Measurements from ENCODE around the gene C14orf93. TPM values are rescaled to one million over a fixed set of nuclear protein-coding genes. Genes with fewer than 3 reads are reported as not detected.

The C14orf93 gene
- total RNA-seq, 1 donor from 2014 or later = 15.4 TPM

GRCh38 chr14:23047034-23047634 lies 37.2 kb upstream of the C14orf93 start:
- H3K27ac Mint-ChIP-seq = no peak overlapping the region

GRCh38 chr14:23045419-23046357 lies 35.7 kb upstream of the C14orf93 start:
- peak overlapping the region; percentile 10 for H3K27ac Mint-ChIP-seq
- peaks cover 2% of the 10 kb centered on the region for H3K4me1 Mint-ChIP-seq (ENCODE audit: low read depth)
- H3K4me3 Mint-ChIP-seq (ENCODE audit: low read depth) = no peak overlapping the region
- H3K36me3 Mint-ChIP-seq (ENCODE audit: insufficient read depth) = peaks cover 4% of the 10 kb centered on the region
- DNase-seq (ENCODE audit: low spot score, unreplicated experiment) = no peak
- peaks cover 7% of the 10 kb centered on the region for H3K27me3 Mint-ChIP-seq
- TF ChIP-seq CTCF (IDR thresholded peaks at IDR 0.05; ENCODE audit: unreplicated experiment) = no peak
- H3K9me3 Mint-ChIP-seq (ENCODE audit: low read depth) = no peaks in the 10 kb centered on the region

More at GRCh38 chr14:23047034-23047634, 37.2 kb upstream of the C14orf93 start:
- H3K36me3 Mint-ChIP-seq (ENCODE audit: insufficient read depth) = peaks cover 4% of the 10 kb centered on the region
- H3K4me3 Mint-ChIP-seq (ENCODE audit: low read depth) = no peak overlapping the region
- H3K27me3 Mint-ChIP-seq = peaks cover 7% of the 10 kb centered on the region
- H3K4me1 Mint-ChIP-seq (ENCODE audit: low read depth) = peaks cover 2% of the 10 kb centered on the region
- no peak for DNase-seq (ENCODE audit: low spot score, unreplicated experiment)
- TF ChIP-seq CTCF (IDR thresholded peaks at IDR 0.05; ENCODE audit: unreplicated experiment) = no peak
- no peaks in the 10 kb centered on the region for H3K9me3 Mint-ChIP-seq (ENCODE audit: low read depth)

- Mint-ChIP-seq H3K4me1 (ENCODE audit: low read depth) (peaks cover 2% of the 10 kb centered on the region), H3K36me3 (ENCODE audit: insufficient read depth) (peaks cover 4% of the 10 kb centered on the region), H3K9me3 (ENCODE audit: low read depth) (no peaks in the 10 kb centered on the region), H3K27me3 (peaks cover 7% of the 10 kb centered on the region), H3K27ac (no peak overlapping the region), H3K4me3 (ENCODE audit: low read depth) (no peak overlapping the region)
- TF ChIP-seq CTCF (IDR thresholded peaks at IDR 0.05; ENCODE audit: unreplicated experiment) = no peak
- no peak for DNase-seq (ENCODE audit: low spot score, unreplicated experiment)
Observed at GRCh38 chr14:23044840-23045239, 34.9 kb upstream of the C14orf93 start.

- Mint-ChIP-seq H3K4me3 (ENCODE audit: low read depth) (no peak overlapping the region), H3K27ac (no peak overlapping the region), H3K9me3 (ENCODE audit: low read depth) (no peaks in the 10 kb centered on the region), H3K36me3 (ENCODE audit: insufficient read depth) (peaks cover 4% of the 10 kb centered on the region), H3K4me1 (ENCODE audit: low read depth) (peaks cover 2% of the 10 kb centered on the region), H3K27me3 (peaks cover 7% of the 10 kb centered on the region)
- no peak for DNase-seq (ENCODE audit: low spot score, unreplicated experiment)
- TF ChIP-seq CTCF (IDR thresholded peaks at IDR 0.05; ENCODE audit: unreplicated experiment) = no peak
Observed at GRCh38 chr14:23043754-23044153, 33.8 kb upstream of the C14orf93 start.

GRCh38 chr14:23043145-23043544 lies 33.2 kb upstream of the C14orf93 start:
- Mint-ChIP-seq H3K36me3 (ENCODE audit: insufficient read depth) (peaks cover 4% of the 10 kb centered on the region), H3K9me3 (ENCODE audit: low read depth) (no peaks in the 10 kb centered on the region), H3K4me1 (ENCODE audit: low read depth) (peaks cover 2% of the 10 kb centered on the region), H3K27ac (no peak overlapping the region), H3K27me3 (peaks cover 7% of the 10 kb centered on the region), H3K4me3 (ENCODE audit: low read depth) (no peak overlapping the region)
- TF ChIP-seq CTCF (IDR thresholded peaks at IDR 0.05; ENCODE audit: unreplicated experiment) = no peak
- DNase-seq (ENCODE audit: low spot score, unreplicated experiment) = no peak
